WTC11 (cell line): ENCODE measurements around the gene SOS2. TPM values are rescaled to one million over a fixed set of nuclear protein-coding genes. Genes with fewer than 3 reads are reported as not detected.

ENCODE experiments used
- ATAC-seq: fragments of 200-7000 bp; cut with Tn5 transposase; 2 replicates; pipeline ENCODE4 v1.10.0; 2021; ENCODE audit warnings: mild to moderate bottlenecking, moderate library complexity
- CTCF ChIA-PET: fragments of 300-600 bp; sonication (Branson Sonifier 250); formaldehyde crosslinking; loops from one replicate; lab custom pipeline; 2021; ENCODE audit warnings: antibody characterized with exemption; lab: Charles Lee
- POLR2A ChIA-PET: fragments of 350-600 bp; sonication (Branson Sonifier 250); formaldehyde crosslinking; loops from one replicate; lab custom pipeline; 2021; ENCODE audit warnings: antibody characterized with exemption; lab: Charles Lee
- DNase-seq: peaks from one replicate; pipeline ENCODE4 v3.0.0; 2021; ENCODE audit warnings: low spot score
- H3K27ac Mint-ChIP-seq: 2 replicates; pipeline ENCODE4 v1.8.0; 2021; ENCODE audit warnings: mixed read lengths
- H3K27me3 Mint-ChIP-seq: 2 replicates; pipeline ENCODE4 v1.8.0; 2021; ENCODE audit warnings: low read depth, mild to moderate bottlenecking, moderate library complexity, mixed read lengths
- H3K36me3 Mint-ChIP-seq: 2 replicates; pipeline ENCODE4 v1.8.0; 2021; ENCODE audit warnings: mixed read lengths
- H3K4me1 Mint-ChIP-seq: 2 replicates; pipeline ENCODE4 v1.8.0; 2022; ENCODE audit warnings: mixed read lengths
- H3K4me3 Mint-ChIP-seq: 2 replicates; pipeline ENCODE4 v1.8.0; 2021; ENCODE audit warnings: mild to moderate bottlenecking, moderate library complexity, mixed read lengths
- H3K9me3 Mint-ChIP-seq: 2 replicates; pipeline ENCODE4 v1.8.0; 2021; ENCODE audit warnings: mixed read lengths
- ATF2 ChIP-seq: sonication (generic); formaldehyde crosslinking; IDR thresholded peaks from 2 replicates; pipeline ENCODE4 v1.8.1; 2022; ENCODE audit warnings: low read depth, missing genetic modification reagents, borderline replicate concordance
- EMX1 ChIP-seq: fragments of 250-450 bp; sonication (Bioruptor Pico); IDR thresholded peaks from 2 replicates; pipeline ENCODE4 v1.8.0; 2021; ENCODE audit warnings: mild to moderate bottlenecking
- ETV6 ChIP-seq: sonication (generic); formaldehyde crosslinking; IDR thresholded peaks from 2 replicates; pipeline ENCODE4 v1.8.1; 2022; ENCODE audit warnings: mild to moderate bottlenecking, missing genetic modification reagents
- FOXP4 ChIP-seq: sonication (generic); formaldehyde crosslinking; IDR thresholded peaks from 2 replicates; pipeline ENCODE4 v1.8.0; 2022; ENCODE audit warnings: mild to moderate bottlenecking, missing genetic modification reagents
- GRHL2 ChIP-seq: fragments of 250-450 bp; sonication (Bioruptor Pico); IDR thresholded peaks from 2 replicates; pipeline ENCODE4 v1.8.0; 2022; ENCODE audit warnings: mild to moderate bottlenecking, moderate library complexity; ENCODE audit not compliant: insufficient replicate concordance, severe bottlenecking
- JUN ChIP-seq: sonication (generic); formaldehyde crosslinking; IDR thresholded peaks from 2 replicates; pipeline ENCODE4 v1.8.0; 2023; ENCODE audit warnings: mild to moderate bottlenecking, missing genetic modification reagents
- KAT7 ChIP-seq: sonication (generic); formaldehyde crosslinking; IDR thresholded peaks from 2 replicates; pipeline ENCODE4 v1.8.1; 2023; ENCODE audit warnings: missing genetic modification reagents, mild to moderate bottlenecking, borderline replicate concordance
- MLX ChIP-seq: sonication (generic); formaldehyde crosslinking; IDR thresholded peaks from 2 replicates; pipeline ENCODE4 v1.8.1; 2023; ENCODE audit warnings: mild to moderate bottlenecking, missing genetic modification reagents, moderate library complexity
- MXD4 ChIP-seq: fragments of 250-450 bp; sonication (Bioruptor Pico); IDR thresholded peaks from 2 replicates; pipeline ENCODE4 v1.8.0; 2021; ENCODE audit warnings: mild to moderate bottlenecking, moderate library complexity, borderline replicate concordance
- SP1 ChIP-seq: sonication (generic); formaldehyde crosslinking; conservative IDR thresholded peaks from 2 replicates; pipeline ENCODE4 v1.8.1; 2022; ENCODE audit warnings: missing genetic modification reagents
- USF1 ChIP-seq: sonication (generic); formaldehyde crosslinking; IDR thresholded peaks from 2 replicates; pipeline ENCODE4 v1.8.0; 2022; ENCODE audit warnings: mild to moderate bottlenecking, missing genetic modification reagents
- ZBTB21 ChIP-seq: sonication (generic); formaldehyde crosslinking; IDR thresholded peaks from 2 replicates; pipeline ENCODE4 v1.8.1; 2023; ENCODE audit warnings: mild to moderate bottlenecking, missing genetic modification reagents, borderline replicate concordance
- ZNF671 ChIP-seq: fragments of 250-450 bp; sonication (Bioruptor Pico); IDR thresholded peaks from 2 replicates; pipeline ENCODE4 v1.8.0; 2021; ENCODE audit warnings: mild to moderate bottlenecking
- total RNA-seq: library from RNA; stranded (reverse); gene quantifications from 3 replicates; pipeline ENCODE4 v1.2.3, GENCODE V29; 2021
- TF ChIP-seq, protein P1 (sequence below): sonication (generic); formaldehyde crosslinking; IDR thresholded peaks from 2 replicates; pipeline ENCODE4 v1.8.0; 2023; ENCODE audit warnings: missing genetic modification reagents
- TF ChIP-seq, protein P2 (sequence below): sonication (generic); formaldehyde crosslinking; conservative IDR thresholded peaks from 2 replicates; pipeline ENCODE4 v1.8.1; 2023; ENCODE audit warnings: mild to moderate bottlenecking, low read depth, missing genetic modification reagents, moderate library complexity
- TF ChIP-seq, protein P3 (sequence below): sonication (generic); formaldehyde crosslinking; IDR thresholded peaks from 2 replicates; pipeline ENCODE4 v1.8.0; 2022; ENCODE audit warnings: mild to moderate bottlenecking, missing genetic modification reagents

The SOS2 gene
- total RNA-seq, 1 experiment from 2014 or later, result 11.0 TPM

GRCh38 chr14:50107850-50108249, 123.5 kb downstream of the SOS2 start (continued):
- TF ChIP-seq FOXP4 (CRISPR knock-in tag), result no peak
- TF ChIP-seq ZBTB21 (CRISPR knock-in tag), result no peak
- TF ChIP-seq ZNF671 (CRISPR knock-in tag), result no peak
- TF ChIP-seq MXD4, result no peak
- TF ChIP-seq, protein P1, sequence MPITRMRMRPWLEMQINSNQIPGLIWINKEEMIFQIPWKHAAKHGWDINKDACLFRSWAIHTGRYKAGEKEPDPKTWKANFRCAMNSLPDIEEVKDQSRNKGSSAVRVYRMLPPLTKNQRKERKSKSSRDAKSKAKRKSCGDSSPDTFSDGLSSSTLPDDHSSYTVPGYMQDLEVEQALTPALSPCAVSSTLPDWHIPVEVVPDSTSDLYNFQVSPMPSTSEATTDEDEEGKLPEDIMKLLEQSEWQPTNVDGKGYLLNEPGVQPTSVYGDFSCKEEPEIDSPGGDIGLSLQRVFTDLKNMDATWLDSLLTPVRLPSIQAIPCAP, result no peak

GRCh38 chr14:50106178-50106577, 125.2 kb downstream of the SOS2 start:
- TF ChIP-seq, protein P2, sequence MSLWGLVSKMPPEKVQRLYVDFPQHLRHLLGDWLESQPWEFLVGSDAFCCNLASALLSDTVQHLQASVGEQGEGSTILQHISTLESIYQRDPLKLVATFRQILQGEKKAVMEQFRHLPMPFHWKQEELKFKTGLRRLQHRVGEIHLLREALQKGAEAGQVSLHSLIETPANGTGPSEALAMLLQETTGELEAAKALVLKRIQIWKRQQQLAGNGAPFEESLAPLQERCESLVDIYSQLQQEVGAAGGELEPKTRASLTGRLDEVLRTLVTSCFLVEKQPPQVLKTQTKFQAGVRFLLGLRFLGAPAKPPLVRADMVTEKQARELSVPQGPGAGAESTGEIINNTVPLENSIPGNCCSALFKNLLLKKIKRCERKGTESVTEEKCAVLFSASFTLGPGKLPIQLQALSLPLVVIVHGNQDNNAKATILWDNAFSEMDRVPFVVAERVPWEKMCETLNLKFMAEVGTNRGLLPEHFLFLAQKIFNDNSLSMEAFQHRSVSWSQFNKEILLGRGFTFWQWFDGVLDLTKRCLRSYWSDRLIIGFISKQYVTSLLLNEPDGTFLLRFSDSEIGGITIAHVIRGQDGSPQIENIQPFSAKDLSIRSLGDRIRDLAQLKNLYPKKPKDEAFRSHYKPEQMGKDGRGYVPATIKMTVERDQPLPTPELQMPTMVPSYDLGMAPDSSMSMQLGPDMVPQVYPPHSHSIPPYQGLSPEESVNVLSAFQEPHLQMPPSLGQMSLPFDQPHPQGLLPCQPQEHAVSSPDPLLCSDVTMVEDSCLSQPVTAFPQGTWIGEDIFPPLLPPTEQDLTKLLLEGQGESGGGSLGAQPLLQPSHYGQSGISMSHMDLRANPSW (CRISPR knock-in tag), result no peak
- ChIA-PET POLR2A (no interaction called here), CTCF (interaction anchor here (0.6 to 4.4 kb wide), 3 partner anchors 243 to 517 kb away, joined by 6 to 33 read pairs (median 13); partner anchors contain the start of gene NEMF)
- no peak for DNase-seq
- H3K9me3 Mint-ChIP-seq, result no peaks in the 10 kb centered on the region
- no peak overlapping the region for H3K4me3 Mint-ChIP-seq
- peak overlapping the region; percentile 8; the same call in 1 of the 2 replicates for H3K27ac Mint-ChIP-seq
- peaks cover 26% of the 10 kb centered on the region for H3K36me3 Mint-ChIP-seq
- H3K27me3 Mint-ChIP-seq, result no peaks in the 10 kb centered on the region
- H3K4me1 Mint-ChIP-seq, result peaks cover 23% of the 10 kb centered on the region
- no peak for ATAC-seq

DNA sequence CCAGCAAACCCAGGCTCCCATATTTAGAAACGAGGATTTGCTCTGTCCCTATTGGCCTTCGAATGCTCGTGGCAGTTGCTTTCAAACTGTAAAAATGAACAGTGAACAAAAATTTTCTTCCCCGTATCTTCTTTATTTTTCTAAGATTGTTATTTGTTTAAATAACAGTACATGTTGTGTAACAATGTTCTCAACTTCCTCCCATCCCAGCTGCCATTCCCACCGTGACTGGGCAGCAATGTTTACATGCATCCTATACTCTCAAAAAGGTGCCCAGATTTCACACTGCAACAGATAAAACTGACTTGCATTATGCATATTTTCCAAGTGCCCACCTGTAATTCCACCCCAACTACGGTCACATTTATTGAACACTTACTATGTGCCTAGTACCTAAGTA, 127.8 kb downstream of the SOS2 start:
- Mint-ChIP-seq H3K4me3 (no peak overlapping the region), H3K36me3 (peaks cover 5% of the 10 kb centered on the region; the same call in 1 of the 2 replicates), H3K27ac (no peak overlapping the region), H3K27me3 (no peaks in the 10 kb centered on the region), H3K9me3 (no peaks in the 10 kb centered on the region), H3K4me1 (peaks cover 17% of the 10 kb centered on the region)
- ChIA-PET CTCF (interaction anchor here (1.3 to 1.7 kb wide), 3 partner anchors 236 to 250 kb away, joined by 3 to 4 read pairs (median 3); no protein-coding TSS in a partner anchor), POLR2A (no interaction called here)
- TF ChIP-seq ETV6 (CRISPR knock-in tag), result no peak
- TF ChIP-seq EMX1 (CRISPR knock-in tag), result no peak
- TF ChIP-seq MLX (CRISPR knock-in tag), result no peak
- TF ChIP-seq GRHL2 (CRISPR knock-in tag), result no peak
- ATAC-seq, result no peak
- DNase-seq, result no peak

DNA sequence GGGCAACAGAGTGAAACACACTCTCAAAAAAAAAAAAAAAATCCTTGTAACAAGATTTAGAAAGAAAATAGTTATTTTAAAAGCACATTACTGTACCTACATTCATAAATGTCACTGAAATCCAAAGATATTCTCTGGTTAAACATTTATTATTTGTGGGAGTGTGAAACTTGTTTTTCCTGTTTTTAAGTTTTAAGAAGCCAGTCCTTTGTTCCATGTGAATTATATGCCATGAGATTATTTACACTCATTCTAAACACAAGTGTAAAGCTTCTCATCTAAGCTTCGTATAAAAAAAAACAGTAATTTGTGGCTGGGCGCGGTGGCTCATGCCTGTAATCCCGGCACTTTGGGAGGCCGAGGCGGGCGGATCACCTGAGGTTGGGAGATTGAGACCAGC, 130.0 kb downstream of the SOS2 start:
- ChIA-PET POLR2A (no interaction called here), CTCF (interaction anchor here (1.3 kb wide), 1 partner anchor 249 kb away, joined by 3 read pairs; the partner anchor contains the start of gene NEMF)
- no peaks in the 10 kb centered on the region for H3K9me3 Mint-ChIP-seq
- ATAC-seq (no peak), DNase-seq (no peak)
- peaks cover 4% of the 10 kb centered on the region; the same call in 1 of the 2 replicates for H3K4me1 Mint-ChIP-seq
- H3K27ac Mint-ChIP-seq, result no peak overlapping the region
- H3K36me3 Mint-ChIP-seq, result no peaks in the 10 kb centered on the region
- TF ChIP-seq ATF2 (CRISPR knock-in tag), result no peak
- TF ChIP-seq USF1 (CRISPR knock-in tag), result no peak
- no peak for TF ChIP-seq KAT7 (CRISPR knock-in tag)
- TF ChIP-seq, protein P3, sequence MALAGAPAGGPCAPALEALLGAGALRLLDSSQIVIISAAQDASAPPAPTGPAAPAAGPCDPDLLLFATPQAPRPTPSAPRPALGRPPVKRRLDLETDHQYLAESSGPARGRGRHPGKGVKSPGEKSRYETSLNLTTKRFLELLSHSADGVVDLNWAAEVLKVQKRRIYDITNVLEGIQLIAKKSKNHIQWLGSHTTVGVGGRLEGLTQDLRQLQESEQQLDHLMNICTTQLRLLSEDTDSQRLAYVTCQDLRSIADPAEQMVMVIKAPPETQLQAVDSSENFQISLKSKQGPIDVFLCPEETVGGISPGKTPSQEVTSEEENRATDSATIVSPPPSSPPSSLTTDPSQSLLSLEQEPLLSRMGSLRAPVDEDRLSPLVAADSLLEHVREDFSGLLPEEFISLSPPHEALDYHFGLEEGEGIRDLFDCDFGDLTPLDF (CRISPR knock-in tag), result no peak
- no peak for TF ChIP-seq SP1 (CRISPR knock-in tag)
- no peak for TF ChIP-seq JUN (CRISPR knock-in tag)
- no peaks in the 10 kb centered on the region for H3K27me3 Mint-ChIP-seq
- H3K4me3 Mint-ChIP-seq, result no peak overlapping the region
